CD4-positive, alpha-beta T cell treated with Interleukin-2 at 100 ng/mL for 4 hours (primary cell): ENCODE data around the gene IGFL3.

Experiments used
- DNase-seq: peaks from one replicate; pipeline ENCODE4 v3.0.0-alpha.2; 2020; ENCODE audit warnings: low spot score

The IGFL3 gene

DNA sequence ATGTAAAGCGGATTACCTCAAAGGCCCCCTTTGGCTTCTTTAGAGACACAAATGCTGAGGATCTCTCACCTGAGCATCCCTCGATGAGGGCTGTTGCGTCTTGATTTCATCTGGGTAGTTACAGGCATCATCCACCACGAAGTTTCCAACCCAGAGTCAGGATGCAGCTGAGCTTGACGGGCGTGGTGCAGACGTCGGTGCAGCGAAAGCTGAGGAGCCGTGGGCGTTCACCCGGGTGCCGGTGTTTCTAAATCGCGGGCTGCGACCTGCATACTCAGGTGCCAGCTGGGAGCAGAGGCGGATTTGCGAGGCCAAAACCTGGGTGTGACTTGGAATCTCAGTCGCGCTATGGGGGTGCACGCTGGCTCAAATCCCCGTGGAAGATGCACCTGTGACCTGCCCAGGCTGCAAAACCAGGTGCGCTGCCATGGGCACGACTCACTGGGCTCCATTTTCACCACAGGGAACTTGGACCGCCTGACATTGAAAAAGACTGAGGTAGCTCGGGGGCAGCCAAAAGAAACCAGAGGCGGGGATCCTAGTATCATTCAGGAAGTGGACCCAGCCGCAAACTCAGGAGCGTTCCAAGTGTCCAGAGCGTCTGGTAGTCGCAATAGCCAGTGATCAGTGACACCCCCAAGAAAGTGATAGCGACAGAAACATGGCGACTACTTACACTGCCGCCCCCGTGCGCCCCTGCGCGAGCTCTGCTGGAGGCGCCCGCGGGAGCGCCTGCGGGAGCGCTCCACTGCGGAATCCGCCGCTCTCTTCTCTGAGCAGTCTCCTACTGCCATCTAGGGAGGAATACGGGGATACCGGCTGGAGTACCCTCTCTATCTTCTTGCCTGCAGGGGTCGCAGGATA is 47.3 kb downstream of the IGFL3 start:
- no peak for DNase-seq

- DNase-seq = no peak
Observed at GRCh38 chr19:46076031-46076880, 48.2 kb downstream of the IGFL3 start.

- no peak for DNase-seq
Observed at GRCh38 chr19:46073268-46073922, 51.1 kb downstream of the IGFL3 start.
